Measurements from ENCODE around the gene SPATA22.

DNA sequence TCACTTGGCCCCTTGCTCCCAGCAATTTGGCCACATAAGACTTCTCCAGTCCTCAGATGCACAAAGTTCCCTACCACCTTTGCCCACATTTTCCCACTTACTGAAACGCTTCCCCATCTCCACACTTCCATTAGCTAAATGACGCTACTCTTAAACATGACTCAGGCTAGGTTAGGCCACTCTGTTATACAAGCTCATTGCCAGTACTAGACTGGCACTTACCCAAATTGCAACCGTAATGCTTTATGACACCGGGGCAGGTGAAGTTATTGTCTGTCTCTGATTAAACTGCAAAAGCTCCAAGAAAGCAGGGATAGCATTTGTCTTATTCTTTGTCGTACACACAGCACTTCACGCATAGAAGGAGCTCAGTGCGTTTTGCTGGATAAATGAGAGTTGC lies 33.4 kb upstream of the SPATA22 start:
- TF ChIP-seq CHD4 (IDR thresholded peaks at IDR 0.05; ENCODE audit: borderline replicate concordance, low read length) (no peak), KDM5A (IDR thresholded peaks at IDR 0.05; ENCODE audit: borderline replicate concordance, low read length) (no peak), ELF4 (CRISPR knock-in tag; IDR thresholded peaks at IDR 0.05; ENCODE audit: borderline replicate concordance) (no peak), ESRRA (CRISPR knock-in tag; IDR thresholded peaks at IDR 0.05; ENCODE audit: low read depth) (no peak), SUZ12 (IDR thresholded peaks at IDR 0.05; ENCODE audit: low read depth, low read length) (no peak), EZH2 (conservative IDR thresholded peaks at IDR 0.05; ENCODE audit: low read depth, low read length) (no peak), RFX1 (IDR thresholded peaks at IDR 0.05) (no peak), ZNF34 (CRISPR knock-in tag; IDR thresholded peaks at IDR 0.05; ENCODE audit: borderline replicate concordance) (no peak)
- TF ChIP-seq, protein P1, sequence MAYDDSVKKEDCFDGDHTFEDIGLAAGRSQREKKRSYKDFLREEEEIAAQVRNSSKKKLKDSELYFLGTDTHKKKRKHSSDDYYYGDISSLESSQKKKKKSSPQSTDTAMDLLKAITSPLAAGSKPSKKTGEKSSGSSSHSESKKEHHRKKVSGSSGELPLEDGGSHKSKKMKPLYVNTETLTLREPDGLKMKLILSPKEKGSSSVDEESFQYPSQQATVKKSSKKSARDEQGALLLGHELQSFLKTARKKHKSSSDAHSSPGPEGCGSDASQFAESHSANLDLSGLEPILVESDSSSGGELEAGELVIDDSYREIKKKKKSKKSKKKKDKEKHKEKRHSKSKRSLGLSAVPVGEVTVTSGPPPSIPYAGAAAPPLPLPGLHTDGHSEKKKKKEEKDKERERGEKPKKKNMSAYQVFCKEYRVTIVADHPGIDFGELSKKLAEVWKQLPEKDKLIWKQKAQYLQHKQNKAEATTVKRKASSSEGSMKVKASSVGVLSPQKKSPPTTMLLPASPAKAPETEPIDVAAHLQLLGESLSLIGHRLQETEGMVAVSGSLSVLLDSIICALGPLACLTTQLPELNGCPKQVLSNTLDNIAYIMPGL (CRISPR knock-in tag; IDR thresholded peaks at IDR 0.05; ENCODE audit: borderline replicate concordance in 1 of 2, low read depth in 1 of 2), result no peak
- TF ChIP-seq, protein P2, sequence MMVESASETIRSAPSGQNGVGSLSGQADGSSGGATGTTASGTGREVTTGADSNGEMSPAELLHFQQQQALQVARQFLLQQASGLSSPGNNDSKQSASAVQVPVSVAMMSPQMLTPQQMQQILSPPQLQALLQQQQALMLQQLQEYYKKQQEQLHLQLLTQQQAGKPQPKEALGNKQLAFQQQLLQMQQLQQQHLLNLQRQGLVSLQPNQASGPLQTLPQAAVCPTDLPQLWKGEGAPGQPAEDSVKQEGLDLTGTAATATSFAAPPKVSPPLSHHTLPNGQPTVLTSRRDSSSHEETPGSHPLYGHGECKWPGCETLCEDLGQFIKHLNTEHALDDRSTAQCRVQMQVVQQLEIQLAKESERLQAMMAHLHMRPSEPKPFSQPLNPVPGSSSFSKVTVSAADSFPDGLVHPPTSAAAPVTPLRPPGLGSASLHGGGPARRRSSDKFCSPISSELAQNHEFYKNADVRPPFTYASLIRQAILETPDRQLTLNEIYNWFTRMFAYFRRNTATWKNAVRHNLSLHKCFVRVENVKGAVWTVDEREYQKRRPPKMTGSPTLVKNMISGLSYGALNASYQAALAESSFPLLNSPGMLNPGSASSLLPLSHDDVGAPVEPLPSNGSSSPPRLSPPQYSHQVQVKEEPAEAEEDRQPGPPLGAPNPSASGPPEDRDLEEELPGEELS (CRISPR knock-in tag; IDR thresholded peaks at IDR 0.05), result no peak
- TF ChIP-seq, protein P3, sequence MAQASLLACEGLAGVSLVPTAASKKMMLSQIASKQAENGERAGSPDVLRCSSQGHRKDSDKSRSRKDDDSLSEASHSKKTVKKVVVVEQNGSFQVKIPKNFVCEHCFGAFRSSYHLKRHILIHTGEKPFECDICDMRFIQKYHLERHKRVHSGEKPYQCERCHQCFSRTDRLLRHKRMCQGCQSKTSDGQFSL (CRISPR knock-in tag; IDR thresholded peaks at IDR 0.05), result no peak

All from HepG2 (cell line).